AG09309 (cell line): Measurements from ENCODE around the gene TBX21.

Source experiments
- DNase-seq: peaks from one replicate; pipeline ENCODE4 v3.0.0-alpha.2; 2010; ENCODE audit warnings: low read depth
- H3K4me3 ChIP-seq: 2 replicates; pipeline ENCODE4 v1.5.1; 2011; ENCODE audit warnings: mild to moderate bottlenecking, low read depth, low read length, moderate library complexity; ENCODE audit not compliant: control insufficient read depth
- CTCF ChIP-seq: IDR thresholded peaks from 2 replicates; pipeline ENCODE4 v1.5.1; 2011; ENCODE audit warnings: mild to moderate bottlenecking, low read depth, low read length, inconsistent platforms; ENCODE audit not compliant: insufficient read depth, control insufficient read depth; ENCODE audit errors: missing control alignments

The TBX21 gene

GRCh38 chr17:47694581-47695428 is 38.2 kb upstream of the TBX21 start:
- H3K4me3 ChIP-seq, result peak overlapping the region; percentile 82
- no peak for DNase-seq
- no peak for TF ChIP-seq CTCF

GRCh38 chr17:47695429-47696376 is 37.3 kb upstream of the TBX21 start:
- no peak for DNase-seq
- no peak for TF ChIP-seq CTCF
- peak overlapping the region; percentile 82 for H3K4me3 ChIP-seq

GRCh38 chr17:47696717-47697642 is 36.1 kb upstream of the TBX21 start:
- DNase-seq, result no peak
- H3K4me3 ChIP-seq, result no peak overlapping the region
- no peak for TF ChIP-seq CTCF

- H3K4me3 ChIP-seq, result no peak overlapping the region
- TF ChIP-seq CTCF, result no peak
- DNase-seq, result no peak
Observed at GRCh38 chr17:47697906-47698711, 34.9 kb upstream of the TBX21 start.

GRCh38 chr17:47698749-47699535 is 34.1 kb upstream of the TBX21 start:
- DNase-seq, result no peak

More at GRCh38 chr17:47698749-47699535, 34.1 kb upstream of the TBX21 start:
- no peak overlapping the region for H3K4me3 ChIP-seq
- TF ChIP-seq CTCF, result peak; percentile 92
